ENCODE measurements around the gene PDCD5.

The PDCD5 gene

DNA sequence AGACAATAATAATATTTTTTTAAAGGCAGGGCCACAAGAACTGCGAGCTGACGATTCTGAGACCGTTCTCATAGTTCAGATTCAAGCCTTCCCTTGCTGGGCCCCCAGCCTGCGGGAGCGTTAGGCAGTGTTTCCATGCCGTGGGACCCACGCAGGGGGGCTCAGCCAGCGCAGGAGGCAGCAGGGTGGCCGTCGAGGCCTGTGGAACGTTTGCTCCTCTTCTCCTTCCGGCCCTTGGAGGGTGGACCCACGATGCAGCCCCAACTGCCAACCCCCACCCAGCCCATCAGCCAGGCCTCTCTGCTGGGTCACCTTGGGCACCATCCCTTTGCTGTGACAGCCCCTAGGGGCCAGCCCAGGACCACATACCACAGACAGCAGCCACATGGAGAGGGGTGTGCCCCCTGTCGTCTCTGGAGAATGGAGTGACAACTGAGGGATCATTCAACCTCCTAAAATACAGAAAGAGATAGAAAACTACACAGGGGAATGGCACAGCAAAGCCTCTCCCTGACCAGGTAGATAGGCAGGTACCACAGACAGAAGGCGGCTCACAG, 46.8 kb downstream of the PDCD5 start:
- DNase-seq (ENCODE audit: insufficient read length, low spot score) (no peak), FAIRE-seq (no peak)

DNA sequence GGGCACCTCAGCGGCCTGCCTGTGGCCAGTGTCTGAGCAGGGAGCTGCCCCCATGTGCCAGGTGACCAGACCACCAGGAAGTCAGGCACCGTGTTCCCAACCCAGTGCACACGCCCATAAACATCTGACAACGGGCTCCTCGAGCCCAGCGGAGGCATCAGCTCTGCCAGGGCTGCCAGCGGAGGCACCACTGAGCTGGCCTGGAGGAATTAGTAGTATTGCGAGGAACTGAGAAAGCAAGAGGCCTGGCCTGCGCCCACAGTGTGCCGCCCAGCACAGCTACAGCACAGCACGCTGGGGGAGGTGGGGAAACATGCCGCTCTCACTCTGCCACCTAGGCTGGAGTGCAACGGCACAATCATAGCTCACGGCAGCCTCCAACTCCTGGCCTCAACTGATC, 49.3 kb downstream of the PDCD5 start:
- FAIRE-seq (no peak), DNase-seq (ENCODE audit: insufficient read length, low spot score) (no peak)

DNA sequence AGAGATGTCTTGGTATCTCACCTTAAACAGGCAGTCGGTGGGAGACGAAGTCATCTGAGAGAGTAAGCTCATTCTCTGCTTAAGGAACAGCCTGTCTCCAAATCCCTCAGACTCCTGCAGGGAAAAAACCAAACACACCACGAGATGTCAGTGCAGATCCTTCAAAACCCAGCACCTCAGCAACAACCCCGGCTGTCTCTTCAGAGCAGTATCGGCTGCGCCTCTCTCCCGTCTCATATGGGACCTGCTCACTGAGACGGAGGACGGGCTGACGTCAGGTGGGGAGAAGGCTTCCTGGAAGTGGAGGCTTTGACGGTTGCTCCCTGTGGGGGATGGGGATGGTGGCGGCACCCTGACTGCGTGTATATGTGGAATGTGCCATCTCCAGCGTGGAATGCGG, 50.4 kb downstream of the PDCD5 start:
- DNase-seq (ENCODE audit: insufficient read length, low spot score): no peak
- FAIRE-seq: no peak

Data from GM19239 (cell line).